GM10266 (cell line): Measurements from ENCODE around the gene CPZ.

ENCODE experiments used
- DNase-seq: peaks from one replicate; pipeline ENCODE4 v3.0.0; 2012; ENCODE audit errors: extremely low spot score
- TF ChIP-seq, protein P1 (sequence below): IDR thresholded peaks from 2 replicates; pipeline ENCODE4 v1.5.1; 2012; ENCODE audit warnings: mild to moderate bottlenecking, low read depth; ENCODE audit not compliant: control insufficient read depth, insufficient read depth; ENCODE audit errors: missing control alignments

The CPZ gene

DNA sequence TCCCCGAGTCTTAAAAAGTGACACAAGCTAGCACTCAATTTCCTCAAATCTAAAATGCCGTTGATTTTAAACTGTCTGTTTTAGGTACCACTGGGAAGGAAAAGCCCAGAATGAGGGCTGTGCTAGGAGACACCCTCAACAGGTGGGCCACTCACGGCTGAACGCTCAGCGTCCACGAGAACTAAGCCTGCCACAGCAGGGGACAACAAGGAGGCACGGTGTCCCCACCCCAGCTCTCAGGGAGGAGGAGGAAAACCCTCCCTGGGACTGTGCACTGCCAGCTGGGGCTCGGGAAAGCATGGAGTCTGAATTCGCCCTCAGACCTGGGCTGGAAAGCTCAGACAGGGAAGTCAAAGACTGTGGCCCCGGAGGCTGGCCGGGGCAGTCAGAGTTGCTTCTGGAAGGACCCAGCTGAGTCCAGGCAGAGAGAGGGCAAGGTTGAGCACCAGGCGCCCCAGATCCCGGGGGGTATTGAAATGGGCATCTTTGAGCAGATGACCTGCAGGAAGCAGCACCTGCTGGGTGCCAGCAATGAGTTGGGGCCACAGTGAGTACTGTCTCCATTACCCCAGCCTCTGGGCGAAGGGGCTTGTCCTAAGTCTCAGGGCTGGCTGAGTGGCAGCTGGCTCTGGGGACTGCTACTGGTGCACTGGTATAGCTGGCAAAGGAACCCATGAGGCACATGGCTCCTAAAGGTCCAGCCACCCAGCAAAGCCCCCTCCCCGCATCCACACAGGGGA, 769 bp upstream of the CPZ start:
- TF ChIP-seq, protein P1, sequence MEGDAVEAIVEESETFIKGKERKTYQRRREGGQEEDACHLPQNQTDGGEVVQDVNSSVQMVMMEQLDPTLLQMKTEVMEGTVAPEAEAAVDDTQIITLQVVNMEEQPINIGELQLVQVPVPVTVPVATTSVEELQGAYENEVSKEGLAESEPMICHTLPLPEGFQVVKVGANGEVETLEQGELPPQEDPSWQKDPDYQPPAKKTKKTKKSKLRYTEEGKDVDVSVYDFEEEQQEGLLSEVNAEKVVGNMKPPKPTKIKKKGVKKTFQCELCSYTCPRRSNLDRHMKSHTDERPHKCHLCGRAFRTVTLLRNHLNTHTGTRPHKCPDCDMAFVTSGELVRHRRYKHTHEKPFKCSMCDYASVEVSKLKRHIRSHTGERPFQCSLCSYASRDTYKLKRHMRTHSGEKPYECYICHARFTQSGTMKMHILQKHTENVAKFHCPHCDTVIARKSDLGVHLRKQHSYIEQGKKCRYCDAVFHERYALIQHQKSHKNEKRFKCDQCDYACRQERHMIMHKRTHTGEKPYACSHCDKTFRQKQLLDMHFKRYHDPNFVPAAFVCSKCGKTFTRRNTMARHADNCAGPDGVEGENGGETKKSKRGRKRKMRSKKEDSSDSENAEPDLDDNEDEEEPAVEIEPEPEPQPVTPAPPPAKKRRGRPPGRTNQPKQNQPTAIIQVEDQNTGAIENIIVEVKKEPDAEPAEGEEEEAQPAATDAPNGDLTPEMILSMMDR, result no peak
- no peak for DNase-seq

DNA sequence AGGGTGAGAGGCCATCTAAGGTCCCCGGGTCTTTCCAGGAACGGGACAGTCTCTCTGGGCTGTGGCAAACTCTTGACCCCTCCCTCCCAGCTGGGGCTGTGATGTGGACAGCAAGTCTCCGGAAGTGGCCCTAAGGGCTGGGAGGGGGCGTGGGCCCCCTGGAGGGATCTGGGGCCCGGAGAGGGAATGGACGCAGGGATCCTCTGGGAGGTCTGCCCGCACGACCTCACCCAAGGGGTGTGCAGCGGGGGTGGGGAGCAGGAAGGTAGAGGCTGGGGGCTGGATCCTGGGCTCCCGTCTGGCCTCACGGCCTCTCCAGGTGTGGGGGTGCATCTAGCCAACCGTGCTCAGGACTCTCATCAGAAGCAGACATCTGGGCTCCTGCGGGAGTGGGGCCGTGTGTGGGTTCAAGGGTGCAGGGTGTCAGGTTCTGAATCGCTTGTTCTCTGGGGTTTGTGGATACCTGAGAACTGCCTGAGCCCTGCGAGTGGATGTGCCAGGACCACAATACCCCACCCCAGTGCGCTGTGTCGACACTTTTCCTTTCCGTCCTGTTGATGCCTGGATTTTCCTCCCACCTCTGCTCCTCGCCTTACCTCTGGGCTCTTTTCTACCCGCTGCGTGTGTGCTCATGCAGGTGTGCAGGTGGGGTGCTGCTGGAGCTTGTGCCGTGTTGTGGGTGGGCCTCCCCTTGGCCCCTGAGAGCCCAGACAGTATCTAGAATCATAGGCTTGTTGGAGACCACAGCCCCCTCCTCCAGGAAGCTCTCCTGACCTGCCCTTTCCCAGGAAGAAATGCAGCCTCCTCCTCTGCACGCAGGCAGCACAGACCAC, 915 bp downstream of the CPZ start:
- no peak for DNase-seq
- TF ChIP-seq, protein P1, result no peak

DNA sequence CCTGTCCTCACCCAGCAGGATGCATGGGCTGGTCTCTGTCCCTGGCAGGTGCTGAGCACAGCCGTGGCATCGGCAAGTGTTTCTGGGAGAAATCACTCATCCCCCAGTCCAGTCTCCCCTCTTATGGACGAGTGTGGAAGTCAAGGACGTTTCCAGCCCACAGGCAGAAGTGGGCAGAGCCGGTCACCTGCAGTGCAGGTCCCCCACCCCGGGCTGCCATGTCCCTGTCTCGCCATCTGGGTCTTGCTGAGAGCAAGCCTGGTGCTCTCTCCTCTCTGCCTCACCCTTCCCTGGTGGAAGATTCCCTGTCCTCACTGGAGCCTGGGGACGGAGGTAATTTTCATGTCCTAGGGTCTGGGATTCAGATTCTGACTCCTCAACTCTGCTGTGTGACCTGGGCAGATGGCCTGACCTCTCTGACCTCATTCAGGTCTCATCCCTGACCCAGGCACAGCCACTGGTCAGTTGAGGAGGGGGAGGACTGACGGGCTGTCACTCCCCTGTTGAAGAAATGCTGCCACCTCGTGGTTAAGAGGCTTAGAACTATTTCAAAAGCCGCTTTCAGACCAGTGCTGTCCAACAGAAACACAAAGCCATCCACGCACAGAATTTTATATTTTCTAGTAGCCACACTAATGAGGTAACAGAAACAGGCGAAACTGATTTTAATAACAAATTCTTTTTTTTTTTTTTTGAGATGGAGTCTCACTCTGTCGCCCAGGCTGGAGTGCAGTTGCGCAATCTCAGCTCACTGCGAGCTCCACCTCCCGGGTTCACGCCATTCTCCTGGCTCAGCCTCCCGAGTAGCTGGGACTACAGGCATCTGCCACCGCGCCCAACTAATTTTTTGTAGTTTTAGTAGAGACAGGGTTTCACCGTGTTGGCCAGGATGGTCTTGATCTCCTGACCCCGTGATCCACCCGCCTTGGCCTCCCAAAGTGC, 1.8 kb downstream of the CPZ start:
- TF ChIP-seq, protein P1, result peak; percentile 64
- peak; percentile 88 for DNase-seq

DNA sequence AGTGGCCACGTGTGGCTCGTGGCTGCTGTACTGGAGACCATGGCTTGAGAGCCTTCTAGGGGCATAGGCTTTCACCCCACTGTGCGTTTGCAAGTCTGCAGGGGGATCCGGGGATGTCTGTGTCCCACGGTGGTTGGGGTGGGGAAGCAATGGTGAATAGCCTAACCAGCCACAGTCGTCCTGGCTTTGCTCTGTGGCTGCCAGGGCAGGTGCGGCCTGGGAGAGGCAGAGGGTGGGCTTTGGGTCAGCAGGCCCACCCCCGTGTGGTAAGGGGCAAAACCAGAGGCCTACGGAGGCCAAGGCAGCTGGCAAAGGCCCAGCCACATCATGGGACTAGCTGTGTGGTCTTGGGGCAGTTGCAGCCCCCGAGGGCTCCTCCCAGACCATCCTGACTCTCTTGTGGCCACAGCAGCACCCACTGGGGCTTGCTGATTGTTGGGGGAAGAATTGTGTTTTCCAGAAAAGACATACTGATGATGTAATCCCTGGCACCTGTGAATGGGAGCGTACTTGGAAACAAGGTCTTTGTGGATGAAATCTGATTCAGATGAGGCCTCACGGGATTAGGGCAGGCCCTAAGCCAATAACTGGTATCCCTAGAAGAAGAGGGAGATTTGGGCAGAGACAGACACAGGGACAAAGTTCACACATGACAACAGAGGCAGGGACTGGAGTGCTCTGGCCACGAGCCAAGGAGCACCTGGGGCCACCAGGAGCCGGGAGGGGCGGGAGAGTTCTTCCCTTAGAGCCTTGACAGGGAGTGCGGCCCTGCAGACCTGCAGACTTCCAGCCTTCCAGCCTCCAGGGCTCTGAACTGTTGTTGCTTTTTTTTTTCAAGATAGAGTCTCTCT, 2.9 kb downstream of the CPZ start:
- TF ChIP-seq, protein P1, result no peak
- DNase-seq, result no peak

DNA sequence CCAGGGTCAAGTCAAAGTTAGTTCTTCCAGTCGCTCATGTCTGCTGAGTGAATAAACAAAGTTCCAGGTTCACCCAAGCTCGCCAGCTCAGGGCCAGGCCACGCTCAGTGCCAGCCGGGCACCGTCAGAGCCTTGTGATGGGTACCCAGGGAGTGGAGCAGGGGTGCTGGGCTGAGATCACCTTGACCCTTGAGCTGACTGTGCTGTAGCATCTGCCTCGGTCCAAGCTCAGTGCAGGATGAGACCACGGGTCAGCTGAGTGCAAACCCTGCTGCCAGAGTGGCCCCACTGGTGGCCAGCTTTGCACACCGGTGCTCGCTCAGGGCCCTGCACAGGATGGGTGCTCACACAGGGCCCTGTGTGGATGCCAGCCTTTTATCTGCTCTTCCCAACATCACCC, 4.3 kb downstream of the CPZ start:
- TF ChIP-seq, protein P1, result no peak

DNA sequence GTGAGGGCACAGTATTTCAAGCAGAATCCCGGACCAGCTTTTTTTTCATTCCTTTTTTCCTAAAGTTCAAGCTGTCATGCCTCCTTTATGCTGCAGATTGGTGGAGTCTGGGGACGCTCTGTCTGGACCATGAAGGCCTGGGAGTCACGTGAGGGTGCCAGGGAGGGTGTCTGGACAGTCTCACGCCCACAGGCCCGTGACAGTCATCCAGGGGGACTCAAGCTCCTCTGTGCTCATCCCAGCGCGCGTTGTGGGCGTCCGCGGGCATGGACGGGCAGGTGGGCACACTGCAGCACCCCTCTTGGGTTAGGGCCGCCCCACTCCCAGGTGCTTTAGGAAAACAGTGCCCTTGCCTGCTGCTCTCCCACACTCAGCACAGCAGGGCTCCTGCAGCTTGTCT, 4.8 kb downstream of the CPZ start:
- DNase-seq, result no peak
- TF ChIP-seq, protein P1, result no peak

More for the DNA sequence above, 4.3 kb downstream of the CPZ start:
- no peak for DNase-seq
